KOPT-K1 (cell line): ENCODE results near the gene TMEM219.

Source experiments
- H3K27ac ChIP-seq: fragments of 200-600 bp; sonication (generic); 2 replicates; pipeline ENCODE4 v1.5.1; 2016; ENCODE audit warnings: antibody characterized with exemption, mild to moderate bottlenecking, low read depth, low read length; ENCODE audit not compliant: poor library complexity, severe bottlenecking
- H3K36me3 ChIP-seq: fragments of 200-600 bp; sonication (generic); 2 replicates; pipeline ENCODE4 v1.5.1; 2017; ENCODE audit warnings: antibody characterized with exemption, mild to moderate bottlenecking, low read length, moderate library complexity; ENCODE audit not compliant: insufficient read depth
- H3K9me3 ChIP-seq: fragments of 200-600 bp; sonication (generic); 2 replicates; pipeline ENCODE4 v1.5.1; 2017; ENCODE audit warnings: antibody characterized with exemption, low read length, mild to moderate bottlenecking; ENCODE audit not compliant: insufficient read depth, poor library complexity, severe bottlenecking

TMEM219 gene

DNA sequence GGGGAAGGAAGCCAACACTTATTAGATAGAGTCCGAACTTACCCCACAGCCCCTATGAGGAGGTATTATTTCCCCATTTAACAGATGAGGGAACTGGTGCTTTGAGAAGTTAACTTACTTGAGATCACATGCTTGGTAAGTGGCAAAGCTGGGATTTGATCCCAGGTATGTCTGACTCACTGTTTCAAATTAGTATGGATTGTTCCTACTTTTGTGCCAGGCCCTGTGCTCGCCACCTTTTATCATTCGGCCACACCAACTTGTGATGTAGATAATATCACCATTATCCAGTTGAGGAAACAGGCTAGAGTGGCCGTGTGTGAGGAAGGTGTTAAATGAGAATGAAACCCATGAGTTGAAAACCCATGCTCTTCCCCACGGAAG is 22.9 kb downstream of the TMEM219 start:
- Histone ChIP-seq H3K36me3 (peaks cover 100% of the 10 kb centered on the region), H3K9me3 (no peaks in the 10 kb centered on the region), H3K27ac (no peak overlapping the region)

GRCh38 chr16:29985271-29985811 is 23.5 kb downstream of the TMEM219 start:
- no peak overlapping the region for H3K27ac ChIP-seq
- peaks cover 100% of the 10 kb centered on the region for H3K36me3 ChIP-seq
- no peaks in the 10 kb centered on the region for H3K9me3 ChIP-seq

GRCh38 chr16:29986231-29986630 is 24.4 kb downstream of the TMEM219 start:
- H3K36me3 ChIP-seq: peaks cover 100% of the 10 kb centered on the region
- no peaks in the 10 kb centered on the region for H3K9me3 ChIP-seq
- no peak overlapping the region for H3K27ac ChIP-seq

GRCh38 chr16:29986931-29987330 is 25.1 kb downstream of the TMEM219 start:
- Histone ChIP-seq H3K36me3 (peaks cover 100% of the 10 kb centered on the region), H3K9me3 (no peaks in the 10 kb centered on the region), H3K27ac (no peak overlapping the region)

GRCh38 chr16:29987371-29988085 is 25.6 kb downstream of the TMEM219 start:
- peaks cover 100% of the 10 kb centered on the region for H3K36me3 ChIP-seq
- no peak overlapping the region for H3K27ac ChIP-seq
- H3K9me3 ChIP-seq: no peaks in the 10 kb centered on the region

- no peaks in the 10 kb centered on the region for H3K9me3 ChIP-seq
- peaks cover 100% of the 10 kb centered on the region for H3K36me3 ChIP-seq
- H3K27ac ChIP-seq: no peak overlapping the region
Observed at GRCh38 chr16:29988346-29989075, 26.6 kb downstream of the TMEM219 start.

- H3K9me3 ChIP-seq: no peaks in the 10 kb centered on the region
- peaks cover 100% of the 10 kb centered on the region for H3K36me3 ChIP-seq
- no peak overlapping the region for H3K27ac ChIP-seq
Observed at GRCh38 chr16:29989111-29989858, 27.4 kb downstream of the TMEM219 start.

- peaks cover 98% of the 10 kb centered on the region for H3K36me3 ChIP-seq
- no peaks in the 10 kb centered on the region for H3K9me3 ChIP-seq
- H3K27ac ChIP-seq: no peak overlapping the region
Observed at GRCh38 chr16:29990034-29990433, 28.2 kb downstream of the TMEM219 start.

DNA sequence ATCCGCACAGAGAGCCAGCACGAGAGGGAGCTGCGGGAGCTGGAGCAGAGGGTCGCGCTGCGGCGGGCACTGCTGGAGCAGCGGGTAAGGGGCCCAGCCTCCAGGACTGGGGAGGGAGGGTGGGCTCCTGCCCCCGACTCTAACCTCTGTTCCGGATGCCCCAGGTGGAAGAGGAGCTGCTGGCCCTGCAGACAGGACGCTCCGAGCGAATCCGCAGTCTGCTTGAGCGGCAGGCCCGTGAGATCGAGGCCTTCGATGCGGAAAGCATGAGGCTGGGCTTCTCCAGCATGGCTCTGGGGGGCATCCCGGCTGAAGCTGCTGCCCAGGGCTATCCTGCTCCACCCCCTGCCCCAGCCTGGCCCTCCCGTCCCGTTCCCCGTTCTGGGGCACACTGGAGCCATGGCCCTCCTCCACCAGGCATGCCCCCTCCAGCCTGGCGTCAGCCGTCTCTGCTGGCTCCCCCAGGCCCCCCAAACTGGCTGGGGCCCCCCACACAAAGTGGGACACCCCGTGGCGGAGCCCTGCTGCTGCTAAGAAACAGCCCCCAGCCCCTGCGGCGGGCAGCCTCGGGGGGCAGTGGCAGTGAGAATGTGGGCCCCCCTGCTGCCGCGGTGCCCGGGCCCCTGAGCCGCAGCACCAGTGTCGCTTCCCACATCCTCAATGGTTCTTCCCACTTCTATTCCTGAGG is 29.1 kb downstream of the TMEM219 start:
- Histone ChIP-seq H3K27ac (no peak overlapping the region), H3K9me3 (no peaks in the 10 kb centered on the region), H3K36me3 (peaks cover 88% of the 10 kb centered on the region)

- Histone ChIP-seq H3K27ac (no peak overlapping the region), H3K9me3 (no peaks in the 10 kb centered on the region), H3K36me3 (peaks cover 83% of the 10 kb centered on the region)
Observed at GRCh38 chr16:29991571-29991904, 29.7 kb downstream of the TMEM219 start.

- H3K27ac ChIP-seq: no peak overlapping the region
- peaks cover 75% of the 10 kb centered on the region for H3K36me3 ChIP-seq
- H3K9me3 ChIP-seq: no peaks in the 10 kb centered on the region
Observed at GRCh38 chr16:29992344-29992967, 30.6 kb downstream of the TMEM219 start.

GRCh38 chr16:29993191-29993902 is 31.5 kb downstream of the TMEM219 start:
- Histone ChIP-seq H3K9me3 (no peaks in the 10 kb centered on the region), H3K36me3 (peaks cover 75% of the 10 kb centered on the region), H3K27ac (no peak overlapping the region)

- Histone ChIP-seq H3K9me3 (no peaks in the 10 kb centered on the region), H3K27ac (peak overlapping the region; percentile 96), H3K36me3 (peaks cover 72% of the 10 kb centered on the region)
Observed at GRCh38 chr16:29993903-29994599, 32.2 kb downstream of the TMEM219 start.
